IPS-15b (cell line): ENCODE results near the gene ZBTB7C.
A peak's percentile ranks its signal among the peaks of the same experiment; 100 is the strongest.
"Not testable (repeated sequence)": the region's sequence is repeated elsewhere in the genome, so short reads cannot be mapped to it uniquely, and the experiment has no call there.

Source experiments
- H3K27me3 ChIP-seq: one replicate; pipeline ENCODE4 v1.6.1; 2013; ENCODE audit warnings: low read length; ENCODE audit not compliant: control insufficient read depth, insufficient read depth
- H3K36me3 ChIP-seq: one replicate; pipeline ENCODE4 v1.6.1; 2013; ENCODE audit warnings: low read length; ENCODE audit not compliant: control insufficient read depth, insufficient read depth
- H3K4me1 ChIP-seq: one replicate; pipeline ENCODE4 v1.6.1; 2013; ENCODE audit warnings: mild to moderate bottlenecking, low read length; ENCODE audit not compliant: control insufficient read depth, insufficient read depth
- H3K4me3 ChIP-seq: one replicate; pipeline ENCODE4 v1.5.1; 2013; ENCODE audit warnings: low read depth, low read length
- H3K9ac ChIP-seq: one replicate; pipeline ENCODE4 v1.6.1; 2013; ENCODE audit warnings: low read depth, mild to moderate bottlenecking, low read length
- H3K9me3 ChIP-seq: one replicate; pipeline ENCODE4 v1.6.1; 2013; ENCODE audit warnings: mild to moderate bottlenecking, low read length; ENCODE audit not compliant: control insufficient read depth, insufficient read depth

ZBTB7C gene

GRCh38 chr18:48440924-48441323 is 31.7 kb upstream of the ZBTB7C start:
- H3K36me3 ChIP-seq: no peaks in the 10 kb centered on the region
- no peak overlapping the region for H3K4me3 ChIP-seq
- no peaks in the 10 kb centered on the region for H3K27me3 ChIP-seq
- H3K9me3 ChIP-seq: no peaks in the 10 kb centered on the region
- H3K4me1 ChIP-seq: no peaks in the 10 kb centered on the region
- H3K9ac ChIP-seq: no peak overlapping the region

- Histone ChIP-seq H3K9me3 (no peaks in the 10 kb centered on the region), H3K4me3 (no peak overlapping the region), H3K36me3 (no peaks in the 10 kb centered on the region), H3K4me1 (no peaks in the 10 kb centered on the region), H3K27me3 (no peaks in the 10 kb centered on the region), H3K9ac (no peak overlapping the region)
Observed at GRCh38 chr18:48436907-48437306, 27.7 kb upstream of the ZBTB7C start.

GRCh38 chr18:48434382-48434781 is 25.2 kb upstream of the ZBTB7C start:
- not testable (repeated sequence) for H3K4me3 ChIP-seq, H3K36me3 ChIP-seq, H3K27me3 ChIP-seq, H3K4me1 ChIP-seq, H3K9me3 ChIP-seq, H3K9ac ChIP-seq

- Histone ChIP-seq H3K9me3 (no peaks in the 10 kb centered on the region), H3K27me3 (peaks cover 2% of the 10 kb centered on the region), H3K36me3 (no peaks in the 10 kb centered on the region), H3K4me3 (no peak overlapping the region), H3K9ac (no peak overlapping the region), H3K4me1 (no peaks in the 10 kb centered on the region)
Observed at GRCh38 chr18:48433541-48433940, 24.4 kb upstream of the ZBTB7C start.

- Histone ChIP-seq H3K4me1 (no peaks in the 10 kb centered on the region), H3K9ac (no peak overlapping the region), H3K9me3 (no peaks in the 10 kb centered on the region), H3K36me3 (no peaks in the 10 kb centered on the region), H3K4me3 (no peak overlapping the region), H3K27me3 (peaks cover 10% of the 10 kb centered on the region)
Observed at GRCh38 chr18:48430150-48430549, 21.0 kb upstream of the ZBTB7C start.

- Histone ChIP-seq H3K27me3 (peaks cover 25% of the 10 kb centered on the region), H3K9me3 (no peaks in the 10 kb centered on the region)
Observed at GRCh38 chr18:48428475-48429177, 19.4 kb upstream of the ZBTB7C start.

GRCh38 chr18:48422947-48423378 is 13.8 kb upstream of the ZBTB7C start:
- no peaks in the 10 kb centered on the region for H3K36me3 ChIP-seq
- no peaks in the 10 kb centered on the region for H3K9me3 ChIP-seq
- no peak overlapping the region for H3K9ac ChIP-seq
- H3K4me3 ChIP-seq: peak overlapping the region; percentile 52
- peaks cover 43% of the 10 kb centered on the region for H3K27me3 ChIP-seq
- H3K4me1 ChIP-seq: no peaks in the 10 kb centered on the region

More at GRCh38 chr18:48428475-48429177, 19.4 kb upstream of the ZBTB7C start:
- no peak overlapping the region for H3K9ac ChIP-seq
- H3K36me3 ChIP-seq: no peaks in the 10 kb centered on the region
- H3K4me3 ChIP-seq: no peak overlapping the region
- no peaks in the 10 kb centered on the region for H3K4me1 ChIP-seq

- Histone ChIP-seq H3K9me3 (no peaks in the 10 kb centered on the region), H3K9ac (no peak overlapping the region), H3K36me3 (no peaks in the 10 kb centered on the region), H3K27me3 (peaks cover 38% of the 10 kb centered on the region), H3K4me1 (no peaks in the 10 kb centered on the region), H3K4me3 (no peak overlapping the region)
Observed at GRCh38 chr18:48419277-48420022, 10.3 kb upstream of the ZBTB7C start.

GRCh38 chr18:48418539-48419276 is 9.5 kb upstream of the ZBTB7C start:
- H3K36me3 ChIP-seq: no peaks in the 10 kb centered on the region
- H3K4me1 ChIP-seq: no peaks in the 10 kb centered on the region
- H3K9me3 ChIP-seq: no peaks in the 10 kb centered on the region
- no peak overlapping the region for H3K4me3 ChIP-seq
- H3K9ac ChIP-seq: no peak overlapping the region
- peaks cover 38% of the 10 kb centered on the region for H3K27me3 ChIP-seq

- H3K4me3 ChIP-seq: no peak overlapping the region
- H3K36me3 ChIP-seq: no peaks in the 10 kb centered on the region
- H3K9ac ChIP-seq: no peak overlapping the region
- peaks cover 33% of the 10 kb centered on the region for H3K27me3 ChIP-seq
- no peaks in the 10 kb centered on the region for H3K4me1 ChIP-seq
- H3K9me3 ChIP-seq: no peaks in the 10 kb centered on the region
Observed at GRCh38 chr18:48417985-48418384, 8.8 kb upstream of the ZBTB7C start.

- H3K9ac ChIP-seq: no peak overlapping the region
- H3K4me1 ChIP-seq: no peaks in the 10 kb centered on the region
- H3K36me3 ChIP-seq: no peaks in the 10 kb centered on the region
- no peaks in the 10 kb centered on the region for H3K9me3 ChIP-seq
- H3K4me3 ChIP-seq: no peak overlapping the region
- H3K27me3 ChIP-seq: peaks cover 41% of the 10 kb centered on the region
Observed at GRCh38 chr18:48413342-48413741, 4.2 kb upstream of the ZBTB7C start.
